Articular chondrocyte of knee joint (primary cell): ENCODE measurements around the gene TMPRSS11F. TPM values are rescaled to one million over a fixed set of nuclear protein-coding genes. Genes with fewer than 3 reads are reported as not detected.

Experiments used
- small RNA-seq: library from RNA; depleted of rRNA; stranded (forward); fragments of <200 nt; gene quantifications from one replicate; pipeline ENCODE3, GENCODE V24; 2012
- total RNA-seq: library from RNA; depleted of rRNA; stranded (reverse); fragments of >200 nt; gene quantifications from 2 replicates; pipeline ENCODE4 v1.2.3, GENCODE V29; 2012

The TMPRSS11F gene
- total RNA-seq, result not detected in 2 replicates

GRCh38 chr4:68129793-68130192, at the start of gene TMPRSS11F:
Gene TMPRSS11F (minus strand): TSS chr4:68129869. CDS start chr4:68129820, 49 bp downstream.

Small RNA genes within 50 kb of the gene (small RNA-seq; reads per million reads assigned to genes)
- 1.1 reads per million, percentile 50 among the genes with 10 or more reads in this experiment for gene RNU6-95P

Other genes with a start within 250 kb of the TMPRSS11F start
- not detected in 2 replicates for gene TMPRSS11D, start 245.9 kb downstream of the TMPRSS11F start, total RNA-seq
- gene TMPRSS11A, start 166.4 kb downstream of the TMPRSS11F start, total RNA-seq, result not detected in 2 replicates
- gene TMPRSS11B, start 115.8 kb upstream of the TMPRSS11F start, total RNA-seq, result not detected in 2 replicates
- gene YTHDC1, start 220.2 kb upstream of the TMPRSS11F start, total RNA-seq, result 41.8 and 43.0 TPM in 2 replicates